Neuron (in vitro differentiated cells): ENCODE measurements around the gene BTBD7.

ENCODE experiments used
- H2AFZ ChIP-seq: one replicate; pipeline ENCODE4 v1.6.1; 2013; ENCODE audit warnings: low read depth, mild to moderate bottlenecking, inconsistent platforms, low read length, moderate library complexity
- H3K27me3 ChIP-seq: one replicate; pipeline ENCODE4 v1.6.1; 2013; ENCODE audit warnings: low read length; ENCODE audit not compliant: insufficient read depth
- H3K36me3 ChIP-seq: one replicate; pipeline ENCODE4 v1.6.1; 2013; ENCODE audit warnings: low read length; ENCODE audit not compliant: insufficient read depth
- H3K4me1 ChIP-seq: one replicate; pipeline ENCODE4 v1.6.1; 2013; ENCODE audit warnings: low read length; ENCODE audit not compliant: insufficient read depth
- H3K4me3 ChIP-seq: 2 replicates; pipeline ENCODE4 v1.5.1; 2013; ENCODE audit warnings: mild to moderate bottlenecking, low read length, moderate library complexity
- H3K9me3 ChIP-seq: one replicate; pipeline ENCODE4 v1.6.1; 2013; ENCODE audit warnings: low read length

The BTBD7 gene

DNA sequence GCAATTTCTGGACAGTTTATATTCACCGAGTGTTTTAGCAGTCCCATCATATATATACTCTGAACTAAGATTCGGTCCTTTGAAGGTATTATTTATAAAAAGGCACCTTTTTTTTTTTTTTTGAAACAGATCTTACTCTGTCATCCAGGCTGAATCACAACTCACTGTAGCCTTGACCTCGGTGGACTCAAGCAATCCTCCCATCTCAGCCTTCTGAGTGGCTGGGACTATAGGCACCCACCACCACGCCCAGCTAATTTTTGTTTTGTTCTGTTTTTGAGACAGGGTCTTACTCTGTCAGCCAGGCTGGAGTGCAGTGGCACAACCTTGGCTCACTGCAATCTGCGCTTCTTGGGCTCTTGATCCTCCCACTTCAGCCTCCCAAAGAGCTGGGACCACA, 52.1 kb downstream of the BTBD7 start:
- Histone ChIP-seq H3K9me3 (no peaks in the 10 kb centered on the region), H3K4me3 (no peak overlapping the region), H3K27me3 (no peaks in the 10 kb centered on the region), H3K36me3 (peaks cover 6% of the 10 kb centered on the region), H2AFZ (no peak overlapping the region), H3K4me1 (no peaks in the 10 kb centered on the region)

DNA sequence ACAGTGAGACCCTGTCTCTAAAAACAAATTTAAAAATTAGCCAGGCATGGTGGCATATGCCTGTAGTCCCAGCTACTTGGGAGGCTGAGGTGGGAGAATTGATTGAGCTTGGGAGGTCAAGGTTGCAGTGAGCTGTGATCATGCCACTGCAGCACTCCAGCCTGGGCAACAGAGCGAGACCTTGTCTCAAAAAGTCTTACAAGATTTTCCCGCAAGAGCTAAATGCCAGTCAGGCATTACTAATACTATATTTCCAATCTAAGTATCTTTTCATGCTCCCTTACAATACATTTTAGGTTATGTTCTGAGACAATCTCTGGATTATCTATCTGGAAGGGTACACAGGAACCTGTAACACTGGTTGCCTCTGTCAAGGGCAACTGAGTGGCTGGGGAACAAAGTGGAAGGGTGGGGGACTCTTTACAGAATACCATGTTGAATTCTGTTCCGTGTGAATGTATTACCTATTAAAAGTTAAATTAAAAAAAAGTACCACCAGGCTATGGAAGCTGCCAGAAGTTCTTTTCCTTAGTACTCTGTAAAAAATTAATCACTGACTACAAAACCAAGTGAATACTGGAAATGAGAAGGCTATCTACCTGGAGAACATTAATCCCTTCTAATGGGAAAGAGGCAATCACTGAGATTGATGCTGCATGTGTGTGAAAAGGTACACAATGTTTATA, 56.7 kb downstream of the BTBD7 start:
- no peak overlapping the region for H3K4me3 ChIP-seq
- no peaks in the 10 kb centered on the region for H3K36me3 ChIP-seq
- H3K9me3 ChIP-seq, result no peaks in the 10 kb centered on the region
- no peaks in the 10 kb centered on the region for H3K4me1 ChIP-seq
- H2AFZ ChIP-seq, result no peak overlapping the region
- H3K27me3 ChIP-seq, result no peaks in the 10 kb centered on the region

- Histone ChIP-seq H3K27me3 (no peaks in the 10 kb centered on the region), H2AFZ (no peak overlapping the region), H3K4me1 (peaks cover 5% of the 10 kb centered on the region), H3K9me3 (no peaks in the 10 kb centered on the region), H3K4me3 (no peak overlapping the region), H3K36me3 (no peaks in the 10 kb centered on the region)
Measured at GRCh38 chr14:93274055-93274806, 58.6 kb downstream of the BTBD7 start.

GRCh38 chr14:93271111-93271510, 61.7 kb downstream of the BTBD7 start:
- H3K27me3 ChIP-seq, result no peaks in the 10 kb centered on the region
- H3K4me3 ChIP-seq, result no peak overlapping the region
- H3K36me3 ChIP-seq, result no peaks in the 10 kb centered on the region

DNA sequence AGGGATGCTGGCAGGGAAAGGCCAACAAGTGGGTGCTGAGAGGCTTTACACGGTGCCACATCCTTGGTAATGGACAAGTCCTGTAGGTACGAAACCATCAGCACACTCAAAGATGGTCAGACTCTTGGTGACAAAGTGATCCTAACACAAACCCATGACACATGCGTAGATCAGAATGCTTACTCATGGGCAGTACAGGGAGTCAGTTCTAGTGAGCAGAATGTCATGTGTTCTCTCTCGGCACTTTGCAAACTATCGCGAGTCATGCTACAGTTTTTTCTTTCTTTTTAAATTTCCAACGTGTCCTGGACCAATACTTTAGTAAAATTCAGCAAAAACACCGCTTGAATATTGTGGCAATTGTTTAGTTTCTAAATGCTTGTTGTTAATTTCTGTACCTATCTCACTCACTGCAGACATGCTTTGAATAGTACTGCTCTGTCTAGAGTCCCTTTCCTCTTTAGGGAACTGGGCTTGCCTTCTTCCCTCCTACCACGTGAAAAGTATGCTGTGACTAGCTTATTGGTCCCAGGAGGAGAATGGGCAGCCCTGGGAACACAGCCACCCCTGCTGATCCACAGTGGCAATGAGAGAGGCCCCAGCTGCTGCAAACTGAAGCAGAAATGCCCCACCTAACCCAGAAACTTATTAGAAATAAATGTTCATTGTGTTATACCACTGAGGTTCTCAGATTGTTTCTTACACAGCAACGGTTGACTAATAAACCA, 63.3 kb downstream of the BTBD7 start:
- Histone ChIP-seq H3K27me3 (no peaks in the 10 kb centered on the region), H2AFZ (no peak overlapping the region), H3K36me3 (no peaks in the 10 kb centered on the region), H3K4me1 (peaks cover 5% of the 10 kb centered on the region), H3K9me3 (no peaks in the 10 kb centered on the region), H3K4me3 (no peak overlapping the region)

More at GRCh38 chr14:93271111-93271510, 61.7 kb downstream of the BTBD7 start:
- Histone ChIP-seq H2AFZ (no peak overlapping the region), H3K9me3 (no peaks in the 10 kb centered on the region), H3K4me1 (peaks cover 5% of the 10 kb centered on the region)

- Histone ChIP-seq H3K27me3 (no peaks in the 10 kb centered on the region), H3K4me1 (peaks cover 5% of the 10 kb centered on the region), H3K36me3 (peaks cover 5% of the 10 kb centered on the region), H3K9me3 (no peaks in the 10 kb centered on the region), H2AFZ (no peak overlapping the region), H3K4me3 (no peak overlapping the region)
Measured at GRCh38 chr14:93268406-93268805, 64.4 kb downstream of the BTBD7 start.

DNA sequence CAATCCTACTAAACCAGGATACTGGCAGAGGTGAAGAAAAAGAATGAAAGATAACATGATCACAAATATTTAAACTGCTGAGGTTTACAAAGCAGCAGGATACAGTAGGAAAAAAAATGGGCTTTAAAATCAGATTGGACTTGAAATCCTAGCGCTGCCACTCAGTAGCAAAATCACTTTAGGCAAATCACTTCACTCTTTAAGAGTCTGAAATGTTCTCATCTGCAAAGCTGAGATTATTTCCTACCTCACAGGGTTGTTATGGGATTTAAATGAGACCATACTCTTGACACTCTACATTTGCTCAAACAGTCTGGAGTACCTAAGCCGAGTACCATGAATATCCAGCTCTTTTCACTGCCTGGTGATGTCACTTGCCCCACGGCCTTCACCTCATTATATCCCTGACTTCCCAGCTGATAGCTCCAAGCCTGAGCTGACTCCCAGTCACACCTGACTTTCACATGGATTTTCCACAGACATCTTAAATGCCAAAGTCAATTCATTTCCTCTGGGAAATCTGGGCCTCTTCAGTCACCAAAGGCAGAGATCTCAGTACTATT, 65.6 kb downstream of the BTBD7 start:
- Histone ChIP-seq H3K9me3 (no peaks in the 10 kb centered on the region), H3K4me1 (peaks cover 5% of the 10 kb centered on the region), H3K4me3 (no peak overlapping the region), H3K36me3 (peaks cover 14% of the 10 kb centered on the region), H3K27me3 (no peaks in the 10 kb centered on the region), H2AFZ (no peak overlapping the region)

GRCh38 chr14:93266127-93266526, 66.7 kb downstream of the BTBD7 start:
- Histone ChIP-seq H3K27me3 (no peaks in the 10 kb centered on the region), H3K36me3 (peaks cover 14% of the 10 kb centered on the region), H3K4me3 (no peak overlapping the region), H2AFZ (no peak overlapping the region), H3K9me3 (no peaks in the 10 kb centered on the region), H3K4me1 (peaks cover 5% of the 10 kb centered on the region)

DNA sequence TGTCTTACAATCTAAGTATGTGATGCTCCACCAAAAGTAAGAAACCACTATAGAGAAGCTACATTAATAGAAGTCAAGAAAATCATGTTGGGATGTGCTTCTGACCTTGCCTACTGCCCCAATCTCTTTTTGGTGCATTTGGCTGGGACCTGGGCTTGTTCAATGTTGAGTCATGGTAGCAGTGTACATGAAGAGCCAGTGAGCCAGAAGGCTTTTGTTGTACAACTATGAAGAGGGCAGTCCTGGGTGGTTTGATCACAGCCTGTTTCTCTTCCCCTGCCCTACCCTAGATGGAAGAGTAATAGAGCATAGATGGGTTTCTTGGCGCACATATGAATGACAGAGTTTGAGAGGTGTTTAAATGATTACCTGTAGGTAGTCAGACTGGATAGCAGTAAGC, 69.4 kb downstream of the BTBD7 start:
- Histone ChIP-seq H3K4me3 (no peak overlapping the region), H3K9me3 (no peaks in the 10 kb centered on the region), H3K27me3 (no peaks in the 10 kb centered on the region), H2AFZ (no peak overlapping the region), H3K36me3 (peaks cover 14% of the 10 kb centered on the region), H3K4me1 (no peaks in the 10 kb centered on the region)

GRCh38 chr14:93262446-93262845, 70.4 kb downstream of the BTBD7 start:
- H2AFZ ChIP-seq, result no peak overlapping the region
- no peaks in the 10 kb centered on the region for H3K27me3 ChIP-seq
- no peaks in the 10 kb centered on the region for H3K9me3 ChIP-seq
- H3K4me3 ChIP-seq, result no peak overlapping the region
- peaks cover 16% of the 10 kb centered on the region for H3K36me3 ChIP-seq
- H3K4me1 ChIP-seq, result no peaks in the 10 kb centered on the region

DNA sequence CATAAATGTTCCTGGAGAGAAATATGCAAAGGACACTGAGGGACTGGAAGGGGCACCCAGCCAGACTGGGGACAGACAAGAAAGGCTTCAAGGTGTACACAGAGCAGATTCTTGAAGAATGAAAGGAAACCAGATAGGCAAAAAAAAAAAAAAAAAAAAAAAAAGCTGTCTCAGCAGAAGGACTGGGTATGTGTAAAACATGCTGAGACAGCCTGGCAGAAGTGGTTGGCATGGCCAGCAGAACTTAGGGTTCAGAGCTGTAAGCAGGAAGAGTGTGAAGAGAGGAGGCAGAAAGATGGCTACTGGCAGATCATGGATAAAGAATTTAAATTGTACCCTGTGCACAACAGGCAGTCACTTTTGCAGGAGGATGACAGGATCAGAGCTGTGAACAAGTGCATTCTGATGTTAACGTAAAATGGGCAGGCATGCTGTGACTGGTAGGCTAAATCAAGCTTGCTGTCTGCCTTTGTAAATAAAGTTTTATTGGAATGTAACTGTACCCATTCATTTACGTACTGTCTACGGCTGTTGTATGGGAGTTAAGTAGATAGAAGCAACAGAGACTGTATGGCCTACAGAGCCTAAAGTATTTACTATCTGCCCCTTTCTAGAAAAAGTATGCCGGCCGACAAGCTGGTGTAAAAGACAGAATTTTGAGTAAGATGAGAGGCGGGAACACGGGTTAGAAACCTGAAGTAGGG, 83.6 kb downstream of the BTBD7 start:
- peaks cover 64% of the 10 kb centered on the region for H3K36me3 ChIP-seq
- no peak overlapping the region for H2AFZ ChIP-seq
- H3K4me1 ChIP-seq, result no peaks in the 10 kb centered on the region
- peaks cover 6% of the 10 kb centered on the region for H3K9me3 ChIP-seq
- H3K27me3 ChIP-seq, result no peaks in the 10 kb centered on the region
- no peak overlapping the region for H3K4me3 ChIP-seq

GRCh38 chr14:93246534-93246933, 86.3 kb downstream of the BTBD7 start:
- Histone ChIP-seq H3K9me3 (peaks cover 1% of the 10 kb centered on the region), H3K36me3 (peaks cover 66% of the 10 kb centered on the region), H3K4me1 (no peaks in the 10 kb centered on the region), H3K27me3 (no peaks in the 10 kb centered on the region), H2AFZ (no peak overlapping the region), H3K4me3 (no peak overlapping the region)
